Neuronal stem cell (in vitro differentiated cells): ENCODE measurements around the gene DGKB.

Experiments used
- DNase-seq: peaks from one replicate; pipeline ENCODE4 v3.0.0-alpha.2; 2013; ENCODE audit warnings: low spot score
- H2AFZ ChIP-seq: one replicate; pipeline ENCODE4 v1.6.1; 2013; ENCODE audit warnings: mild to moderate bottlenecking, low read length, inconsistent platforms
- H2AK5ac ChIP-seq: 2 replicates; pipeline ENCODE4 v1.6.1; 2013; ENCODE audit warnings: low read depth, mild to moderate bottlenecking, inconsistent platforms, low read length, moderate library complexity, mixed read lengths
- H2BK120ac ChIP-seq: 2 replicates; pipeline ENCODE4 v1.6.1; 2013; ENCODE audit warnings: low read depth, mild to moderate bottlenecking, inconsistent platforms, low read length, moderate library complexity, mixed read lengths
- H2BK12ac ChIP-seq: one replicate; pipeline ENCODE4 v1.6.1; 2013; ENCODE audit warnings: low read length, inconsistent platforms
- H2BK15ac ChIP-seq: 2 replicates; pipeline ENCODE4 v1.6.1; 2013; ENCODE audit warnings: mild to moderate bottlenecking, low read length, inconsistent platforms, mixed read lengths
- H2BK5ac ChIP-seq: one replicate; pipeline ENCODE4 v1.6.1; 2013; ENCODE audit warnings: inconsistent platforms, mild to moderate bottlenecking, low read length, moderate library complexity
- H3K14ac ChIP-seq: one replicate; pipeline ENCODE4 v1.6.1; 2013; ENCODE audit warnings: low read length, inconsistent platforms
- H3K18ac ChIP-seq: 2 replicates; pipeline ENCODE4 v1.6.1; 2013; ENCODE audit warnings: low read length, inconsistent platforms
- H3K23ac ChIP-seq: 2 replicates; pipeline ENCODE4 v1.6.1; 2013; ENCODE audit warnings: low read depth, mild to moderate bottlenecking, mixed read lengths, low read length, inconsistent platforms; ENCODE audit not compliant: poor library complexity
- H3K27ac ChIP-seq: replicated peaks from 3 replicates; pipeline ENCODE4 v1.5.1; 2013; ENCODE audit warnings: low read length, inconsistent platforms
- H3K27me3 ChIP-seq, 3 experiments: 2 replicates each; pipeline ENCODE4 v1.6.1; 2013; ENCODE audit warnings: low read length in 3 of 3, mild to moderate bottlenecking in 2 of 3, inconsistent platforms in 1 of 3, low read depth in 1 of 3, mixed read lengths in 1 of 3, moderate library complexity in 1 of 3; ENCODE audit not compliant: control insufficient read depth in 3 of 3, insufficient read depth in 3 of 3
- H3K36me3 ChIP-seq, 2 donors: replicated peaks in 1 of 2; 2 replicates each; pipeline ENCODE4 v1.6.1; 2013; ENCODE audit warnings: low read length in 2 of 2; ENCODE audit not compliant: control insufficient read depth in 2 of 2, insufficient read depth in 2 of 2
- H3K4ac ChIP-seq: 2 replicates; pipeline ENCODE4 v1.6.1; 2013; ENCODE audit warnings: inconsistent platforms, mild to moderate bottlenecking, low read length, moderate library complexity
- H3K4me1 ChIP-seq, 2 donors: 1 replicate in 1 of 2; 2 replicates in 1 of 2; pipeline ENCODE4 v1.6.1; 2013; ENCODE audit warnings: low read length in 2 of 2, low read depth in 1 of 2; ENCODE audit not compliant: control insufficient read depth in 2 of 2, insufficient read depth in 1 of 2
- H3K4me2 ChIP-seq: one replicate; pipeline ENCODE4 v1.6.1; 2013; ENCODE audit warnings: mild to moderate bottlenecking, low read length, inconsistent platforms; ENCODE audit not compliant: insufficient read depth, poor library complexity, severe bottlenecking
- H3K4me3 ChIP-seq, 2 donors: 2 replicates each; pipeline ENCODE4 v1.5.1; 2013; ENCODE audit warnings: low read length in 2 of 2, mild to moderate bottlenecking in 2 of 2, inconsistent platforms in 1 of 2, moderate library complexity in 1 of 2
- H3K79me1 ChIP-seq: one replicate; pipeline ENCODE4 v1.6.1; 2013; ENCODE audit warnings: low read depth, mild to moderate bottlenecking, inconsistent platforms, low read length, moderate library complexity
- H3K9ac ChIP-seq: one replicate; pipeline ENCODE4 v1.6.1; 2013; ENCODE audit warnings: mild to moderate bottlenecking, low read depth, low read length, inconsistent platforms; ENCODE audit not compliant: poor library complexity
- H3K9me3 ChIP-seq, 2 donors: replicated peaks in 1 of 2; 2 replicates each; pipeline versions ENCODE3 to v1.6.1; 2013; ENCODE audit warnings: low read length in 2 of 2, mild to moderate bottlenecking in 2 of 2, inconsistent platforms in 1 of 2, low read depth in 1 of 2, mixed read lengths in 1 of 2, moderate library complexity in 1 of 2; ENCODE audit not compliant: control insufficient read depth in 2 of 2, insufficient read depth in 1 of 2
- H4K8ac ChIP-seq: one replicate; pipeline ENCODE4 v1.6.1; 2013; ENCODE audit warnings: low read depth, mild to moderate bottlenecking, inconsistent platforms, low read length, moderate library complexity
- H4K91ac ChIP-seq: one replicate; pipeline ENCODE4 v1.6.1; 2013; ENCODE audit warnings: low read length, low read depth, mild to moderate bottlenecking, inconsistent platforms; ENCODE audit not compliant: poor library complexity
- WGBS, 2 donors: extraction: QIAGEN DNeasy Blood & Tissue Kit; methylation state at CpG; one replicate each; pipeline ENCODE4 v1.1.7; 2013; ENCODE audit warnings: missing lambda C conversion rate in 2 of 2, mixed read lengths in 1 of 2; ENCODE audit not compliant: insufficient read length in 2 of 2, insufficient replicate concordance in 1 of 2; ENCODE audit errors: extremely low coverage in 2 of 2; 5-methylcytosine and 5-hydroxymethylcytosine counted together

The DGKB gene

GRCh38 chr7:14292737-14293136, 609.8 kb downstream of the DGKB start:
- Histone ChIP-seq H3K4me2 (no peak overlapping the region), H3K4me1 (no peaks in the 10 kb centered on the region), H4K8ac (no peak overlapping the region), H2BK15ac (no peak overlapping the region), H2AFZ (no peak overlapping the region), H3K18ac (no peak overlapping the region), H3K14ac (no peak overlapping the region), H3K4ac (no peak overlapping the region), H3K23ac (no peak overlapping the region), H3K9me3 (no peaks in the 10 kb centered on the region), H3K79me1 (no peaks in the 10 kb centered on the region), H2BK5ac (no peak overlapping the region), H3K9ac (no peak overlapping the region), H4K91ac (no peak overlapping the region), H3K27me3 (no peaks in the 10 kb centered on the region), H3K4me3 (no peak overlapping the region), H2AK5ac (no peak overlapping the region), H3K36me3 (no peaks in the 10 kb centered on the region), H2BK12ac (no peak overlapping the region), H3K27ac (no peak overlapping the region), H2BK120ac (no peak overlapping the region)
- DNase-seq: no peak

DNA sequence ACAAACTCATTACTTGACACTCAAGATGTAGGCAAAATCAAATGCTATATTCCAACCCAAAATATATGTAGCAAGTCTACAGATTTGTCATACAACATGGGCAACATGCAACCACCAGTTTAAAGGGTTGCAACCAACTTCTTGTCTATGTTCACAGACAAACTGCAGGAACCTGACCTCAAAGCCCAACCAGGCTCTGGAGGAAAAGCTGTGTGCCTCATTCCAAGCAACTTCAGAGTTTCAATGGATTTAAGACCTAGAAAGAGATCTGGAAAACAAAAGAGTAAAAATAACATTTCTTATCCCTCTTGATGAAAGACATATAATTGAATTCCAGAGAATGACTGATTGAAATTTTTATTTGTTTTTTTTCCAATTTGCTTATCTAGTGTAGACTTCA, 612.6 kb downstream of the DGKB start:
- DNase-seq: no peak
- Histone ChIP-seq H2BK12ac (no peak overlapping the region), H3K4me3 (no peak overlapping the region), H4K8ac (no peak overlapping the region), H3K23ac (no peak overlapping the region), H2AFZ (no peak overlapping the region), H3K27me3 (no peaks in the 10 kb centered on the region), H3K4ac (no peak overlapping the region), H3K9me3 (no peaks in the 10 kb centered on the region), H2BK120ac (no peak overlapping the region), H2BK15ac (no peak overlapping the region), H3K27ac (no peak overlapping the region), H3K14ac (no peak overlapping the region), H3K18ac (no peak overlapping the region), H3K4me2 (no peak overlapping the region), H3K4me1 (no peaks in the 10 kb centered on the region), H2BK5ac (no peak overlapping the region), H3K36me3 (no peaks in the 10 kb centered on the region), H3K9ac (no peak overlapping the region), H3K79me1 (no peaks in the 10 kb centered on the region), H4K91ac (no peak overlapping the region), H2AK5ac (no peak overlapping the region)

DNA sequence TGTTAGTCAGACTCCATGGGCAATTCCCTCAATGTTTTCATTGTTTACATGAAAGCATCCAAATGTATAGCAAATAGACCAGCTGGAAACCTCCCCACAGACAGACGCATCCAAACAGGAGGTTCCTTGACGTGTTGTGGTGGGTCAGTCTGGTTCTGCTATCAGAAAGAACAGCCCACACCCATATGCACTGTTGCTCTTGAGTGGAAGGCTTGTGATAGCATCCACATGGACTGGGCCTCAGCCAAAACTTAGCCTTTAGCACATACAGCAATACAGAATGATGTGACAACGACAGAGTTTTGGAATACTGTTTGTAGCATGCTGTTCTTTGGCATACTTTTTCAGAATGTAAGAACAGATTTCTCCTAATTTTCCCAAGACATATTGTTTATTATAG, 613.9 kb downstream of the DGKB start:
- no peaks in the 10 kb centered on the region for H3K9me3 ChIP-seq
- no peak overlapping the region for H3K4me2 ChIP-seq
- H2BK12ac ChIP-seq: no peak overlapping the region
- H3K18ac ChIP-seq: no peak overlapping the region
- H2AK5ac ChIP-seq: no peak overlapping the region
- H3K36me3 ChIP-seq: no peaks in the 10 kb centered on the region
- DNase-seq: no peak
- no peaks in the 10 kb centered on the region for H3K79me1 ChIP-seq
- no peaks in the 10 kb centered on the region for H3K4me1 ChIP-seq
- H2AFZ ChIP-seq: peak overlapping the region; percentile 51
- no peak overlapping the region for H3K4me3 ChIP-seq
- H2BK15ac ChIP-seq: no peak overlapping the region
- no peak overlapping the region for H4K8ac ChIP-seq
- WGBS, 2 donors: no CpG with 5 or more reads among the region's 3 CpGs
- H3K27ac ChIP-seq: no peak overlapping the region
- H4K91ac ChIP-seq: no peak overlapping the region
- no peak overlapping the region for H3K14ac ChIP-seq
- no peaks in the 10 kb centered on the region for H3K27me3 ChIP-seq
- no peak overlapping the region for H3K4ac ChIP-seq
- no peak overlapping the region for H2BK120ac ChIP-seq
- no peak overlapping the region for H3K9ac ChIP-seq
- no peak overlapping the region for H3K23ac ChIP-seq
- H2BK5ac ChIP-seq: no peak overlapping the region

- no peak overlapping the region for H2AFZ ChIP-seq
- H2BK12ac ChIP-seq: no peak overlapping the region
- H4K91ac ChIP-seq: no peak overlapping the region
- no peaks in the 10 kb centered on the region for H3K9me3 ChIP-seq
- no peaks in the 10 kb centered on the region for H3K36me3 ChIP-seq
- no peaks in the 10 kb centered on the region for H3K4me1 ChIP-seq
- H2BK5ac ChIP-seq: no peak overlapping the region
- no peak overlapping the region for H3K14ac ChIP-seq
- no peaks in the 10 kb centered on the region for H3K27me3 ChIP-seq
- H3K4me3 ChIP-seq: no peak overlapping the region
- H3K9ac ChIP-seq: no peak overlapping the region
- H3K79me1 ChIP-seq: no peaks in the 10 kb centered on the region
- WGBS, 2 donors: no CpG with 5 or more reads among the region's 2 CpGs
- no peak overlapping the region for H3K18ac ChIP-seq
- no peak overlapping the region for H3K23ac ChIP-seq
- H2BK120ac ChIP-seq: no peak overlapping the region
- H2BK15ac ChIP-seq: no peak overlapping the region
- no peak overlapping the region for H3K27ac ChIP-seq
- no peak overlapping the region for H3K4ac ChIP-seq
- no peak for DNase-seq
- H2AK5ac ChIP-seq: no peak overlapping the region
- H3K4me2 ChIP-seq: no peak overlapping the region
- no peak overlapping the region for H4K8ac ChIP-seq
These were observed 615.2 kb downstream of the DGKB start for GRCh38 chr7:14287398-14287797.
